HEK293 (cell line): ENCODE data around the gene MRGPRX2.

Source experiments
- BCL11A ChIP-seq: fragments of 450-650 bp; formaldehyde crosslinking; IDR thresholded peaks from 2 replicates; pipeline ENCODE4 v1.5.1; 2016; ENCODE audit warnings: low read depth, missing biosample characterization, missing genetic modification characterization
- CTCF ChIP-seq: fragments of 450-650 bp; formaldehyde crosslinking; IDR thresholded peaks from 2 replicates; pipeline ENCODE4 v1.5.1; 2016; ENCODE audit warnings: missing biosample characterization, missing genetic modification characterization
- HOXC10 ChIP-seq: sonication (generic); formaldehyde crosslinking; IDR thresholded peaks from 2 replicates; pipeline ENCODE4 v1.8.1; 2023; ENCODE audit warnings: mild to moderate bottlenecking, missing genetic modification reagents
- KLF16 ChIP-seq: fragments of 450-650 bp; formaldehyde crosslinking; IDR thresholded peaks from 2 replicates; pipeline ENCODE4 v1.5.1; 2017; ENCODE audit warnings: missing biosample characterization, missing genetic modification characterization
- MYNN ChIP-seq: fragments of 450-650 bp; formaldehyde crosslinking; IDR thresholded peaks from 2 replicates; pipeline ENCODE4 v1.5.1; 2016; ENCODE audit warnings: missing biosample characterization, missing genetic modification characterization, borderline replicate concordance
- REST ChIP-seq: fragments of 450-650 bp; formaldehyde crosslinking; IDR thresholded peaks from 2 replicates; pipeline ENCODE4 v1.5.1; 2016; ENCODE audit warnings: missing biosample characterization, missing genetic modification characterization
- YY2 ChIP-seq: fragments of 450-650 bp; formaldehyde crosslinking; IDR thresholded peaks from 2 replicates; pipeline ENCODE4 v1.5.1; 2016; ENCODE audit warnings: missing biosample characterization, missing genetic modification characterization
- ZBTB26 ChIP-seq: fragments of 450-650 bp; formaldehyde crosslinking; optimal IDR thresholded peaks from 2 replicates; pipeline ENCODE3; 2016; ENCODE audit warnings: missing biosample characterization, mild to moderate bottlenecking, missing genetic modification characterization
- ZNF114 ChIP-seq: fragments of 450-650 bp; formaldehyde crosslinking; IDR thresholded peaks from 2 replicates; pipeline ENCODE4 v1.5.0; 2017; ENCODE audit warnings: missing biosample characterization, missing genetic modification characterization
- ZNF133 ChIP-seq: fragments of 450-650 bp; formaldehyde crosslinking; IDR thresholded peaks from 2 replicates; pipeline ENCODE4 v1.5.1; 2016; ENCODE audit warnings: missing biosample characterization, missing genetic modification characterization
- ZNF174 ChIP-seq: fragments of 450-650 bp; formaldehyde crosslinking; IDR thresholded peaks from 2 replicates; pipeline ENCODE4 v1.5.0; 2017; ENCODE audit warnings: missing biosample characterization, mild to moderate bottlenecking, missing genetic modification characterization
- ZNF214 ChIP-seq: fragments of 450-650 bp; formaldehyde crosslinking; IDR thresholded peaks from 2 replicates; pipeline ENCODE4 v1.5.1; 2017; ENCODE audit warnings: missing biosample characterization, mild to moderate bottlenecking, missing genetic modification characterization, borderline replicate concordance
- ZNF266 ChIP-seq: fragments of 450-650 bp; formaldehyde crosslinking; IDR thresholded peaks from 2 replicates; pipeline ENCODE4 v1.5.1; 2016; ENCODE audit warnings: missing biosample characterization, missing genetic modification characterization, low read depth
- ZNF302 ChIP-seq: fragments of 450-650 bp; formaldehyde crosslinking; IDR thresholded peaks from 2 replicates; pipeline ENCODE4 v1.5.1; 2016; ENCODE audit warnings: missing biosample characterization, missing genetic modification characterization, low read depth
- ZNF311 ChIP-seq: fragments of 450-650 bp; formaldehyde crosslinking; IDR thresholded peaks from 2 replicates; pipeline ENCODE4 v1.5.1; 2017; ENCODE audit warnings: missing biosample characterization, missing genetic modification characterization, borderline replicate concordance
- ZNF350 ChIP-seq: fragments of 450-650 bp; formaldehyde crosslinking; IDR thresholded peaks from 2 replicates; pipeline ENCODE4 v1.5.0; 2017; ENCODE audit warnings: missing biosample characterization, mild to moderate bottlenecking, missing genetic modification characterization
- ZNF354C ChIP-seq: fragments of 450-650 bp; formaldehyde crosslinking; IDR thresholded peaks from 2 replicates; pipeline ENCODE4 v1.5.1; 2016; ENCODE audit warnings: missing biosample characterization, missing genetic modification characterization, low read depth, borderline replicate concordance
- ZNF394 ChIP-seq: fragments of 450-650 bp; formaldehyde crosslinking; IDR thresholded peaks from 2 replicates; pipeline ENCODE4 v1.5.1; 2016; ENCODE audit warnings: missing biosample characterization, missing genetic modification characterization, mild to moderate bottlenecking, moderate library complexity, borderline replicate concordance
- ZNF433 ChIP-seq: fragments of 450-650 bp; formaldehyde crosslinking; IDR thresholded peaks from 2 replicates; pipeline ENCODE4 v1.5.1; 2016; ENCODE audit warnings: missing biosample characterization, missing genetic modification characterization, low read depth
- ZNF510 ChIP-seq: fragments of 450-650 bp; formaldehyde crosslinking; IDR thresholded peaks from 2 replicates; pipeline ENCODE4 v1.5.1; 2018; ENCODE audit warnings: mild to moderate bottlenecking, missing genetic modification characterization, missing biosample characterization; ENCODE audit not compliant: insufficient replicate concordance
- ZNF521 ChIP-seq: fragments of 450-650 bp; formaldehyde crosslinking; IDR thresholded peaks from 2 replicates; pipeline ENCODE4 v1.5.1; 2017; ENCODE audit warnings: missing biosample characterization, mild to moderate bottlenecking, missing genetic modification characterization
- ZNF596 ChIP-seq: fragments of 450-650 bp; IDR thresholded peaks from 2 replicates; pipeline ENCODE4 v1.5.0; 2018; ENCODE audit warnings: missing biosample characterization, mild to moderate bottlenecking, missing genetic modification characterization, moderate library complexity
- ZNF645 ChIP-seq: fragments of 450-650 bp; formaldehyde crosslinking; IDR thresholded peaks from 2 replicates; pipeline ENCODE4; 2016; ENCODE audit warnings: missing biosample characterization, missing genetic modification characterization
- ZNF677 ChIP-seq: fragments of 450-650 bp; IDR thresholded peaks from 2 replicates; pipeline ENCODE4 v1.5.0; 2018; ENCODE audit warnings: missing biosample characterization, mild to moderate bottlenecking, missing genetic modification characterization, moderate library complexity
- ZNF776 ChIP-seq: fragments of 450-650 bp; formaldehyde crosslinking; IDR thresholded peaks from 2 replicates; pipeline ENCODE4 v1.5.0; 2017; ENCODE audit warnings: missing biosample characterization, missing genetic modification characterization, borderline replicate concordance
- ZNF791 ChIP-seq: fragments of 450-650 bp; formaldehyde crosslinking; IDR thresholded peaks from 2 replicates; pipeline ENCODE4 v1.5.1; 2016; ENCODE audit warnings: missing biosample characterization, missing genetic modification characterization
- ZSCAN23 ChIP-seq: fragments of 450-650 bp; formaldehyde crosslinking; IDR thresholded peaks from 2 replicates; pipeline ENCODE4 v1.5.1; 2016; ENCODE audit warnings: missing biosample characterization, missing genetic modification characterization
- TF ChIP-seq, protein P1 (sequence below): fragments of 450-650 bp; formaldehyde crosslinking; IDR thresholded peaks from 2 replicates; pipeline ENCODE4 v1.5.1; 2017; ENCODE audit warnings: missing biosample characterization, missing genetic modification characterization
- TF ChIP-seq, protein P2 (sequence below): fragments of 450-650 bp; formaldehyde crosslinking; IDR thresholded peaks from 2 replicates; pipeline ENCODE4 v1.5.1; 2016; ENCODE audit warnings: missing biosample characterization, missing genetic modification characterization

The MRGPRX2 gene

GRCh38 chr11:19093976-19094375 is 33.5 kb upstream of the MRGPRX2 start (continued):
- TF ChIP-seq ZNF791 (no peak), ZNF776 (tag by site-specific recombination) (no peak), ZNF266 (tag by site-specific recombination) (no peak), ZNF114 (tag by site-specific recombination) (no peak), ZNF311 (tag by site-specific recombination) (no peak), ZNF510 (tag by site-specific recombination) (no peak), ZSCAN23 (no peak), ZNF677 (tag by site-specific recombination) (no peak), ZNF433 (tag by site-specific recombination) (no peak), ZNF596 (tag by site-specific recombination) (no peak), ZNF133 (no peak), ZNF645 (no peak), ZNF302 (tag by site-specific recombination) (no peak), YY2 (tag by site-specific recombination) (no peak), ZNF394 (tag by site-specific recombination) (no peak), REST (tag by site-specific recombination) (no peak), CTCF (tag by site-specific recombination) (no peak), HOXC10 (CRISPR knock-in tag) (no peak), ZNF521 (no peak), ZNF354C (no peak), KLF16 (tag by site-specific recombination) (no peak), ZNF350 (no peak), ZBTB26 (tag by site-specific recombination) (no peak), ZNF174 (tag by site-specific recombination) (no peak), MYNN (tag by site-specific recombination) (no peak), BCL11A (no peak), ZNF214 (tag by site-specific recombination) (no peak)
- TF ChIP-seq, protein P1, sequence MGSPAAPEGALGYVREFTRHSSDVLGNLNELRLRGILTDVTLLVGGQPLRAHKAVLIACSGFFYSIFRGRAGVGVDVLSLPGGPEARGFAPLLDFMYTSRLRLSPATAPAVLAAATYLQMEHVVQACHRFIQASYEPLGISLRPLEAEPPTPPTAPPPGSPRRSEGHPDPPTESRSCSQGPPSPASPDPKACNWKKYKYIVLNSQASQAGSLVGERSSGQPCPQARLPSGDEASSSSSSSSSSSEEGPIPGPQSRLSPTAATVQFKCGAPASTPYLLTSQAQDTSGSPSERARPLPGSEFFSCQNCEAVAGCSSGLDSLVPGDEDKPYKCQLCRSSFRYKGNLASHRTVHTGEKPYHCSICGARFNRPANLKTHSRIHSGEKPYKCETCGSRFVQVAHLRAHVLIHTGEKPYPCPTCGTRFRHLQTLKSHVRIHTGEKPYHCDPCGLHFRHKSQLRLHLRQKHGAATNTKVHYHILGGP (tag by site-specific recombination) = no peak
- TF ChIP-seq, protein P2, sequence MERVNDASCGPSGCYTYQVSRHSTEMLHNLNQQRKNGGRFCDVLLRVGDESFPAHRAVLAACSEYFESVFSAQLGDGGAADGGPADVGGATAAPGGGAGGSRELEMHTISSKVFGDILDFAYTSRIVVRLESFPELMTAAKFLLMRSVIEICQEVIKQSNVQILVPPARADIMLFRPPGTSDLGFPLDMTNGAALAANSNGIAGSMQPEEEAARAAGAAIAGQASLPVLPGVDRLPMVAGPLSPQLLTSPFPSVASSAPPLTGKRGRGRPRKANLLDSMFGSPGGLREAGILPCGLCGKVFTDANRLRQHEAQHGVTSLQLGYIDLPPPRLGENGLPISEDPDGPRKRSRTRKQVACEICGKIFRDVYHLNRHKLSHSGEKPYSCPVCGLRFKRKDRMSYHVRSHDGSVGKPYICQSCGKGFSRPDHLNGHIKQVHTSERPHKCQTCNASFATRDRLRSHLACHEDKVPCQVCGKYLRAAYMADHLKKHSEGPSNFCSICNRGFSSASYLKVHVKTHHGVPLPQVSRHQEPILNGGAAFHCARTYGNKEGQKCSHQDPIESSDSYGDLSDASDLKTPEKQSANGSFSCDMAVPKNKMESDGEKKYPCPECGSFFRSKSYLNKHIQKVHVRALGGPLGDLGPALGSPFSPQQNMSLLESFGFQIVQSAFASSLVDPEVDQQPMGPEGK (tag by site-specific recombination) = no peak
